DMS79 treated with DMSO at 0.1 percent for 48 hours (cell line): ENCODE measurements around the gene SLC6A2.
"Not testable (repeated sequence)": the region's sequence is repeated elsewhere in the genome, so short reads cannot be mapped to it uniquely, and the experiment has no call there.

ENCODE experiments used
- DNase-seq: peaks from one replicate; lab custom pipeline; 2025; lab: John Stamatoyannopoulos, UW

SLC6A2 gene

GRCh38 chr16:55713103-55713502, 57.3 kb downstream of the SLC6A2 start:
- no peak for DNase-seq

- no peak for DNase-seq
Observed at GRCh38 chr16:55717326-55717725, 61.5 kb downstream of the SLC6A2 start.

- DNase-seq: no peak
Observed at GRCh38 chr16:55725055-55725777, 69.4 kb downstream of the SLC6A2 start.

GRCh38 chr16:55728797-55729196, 73.0 kb downstream of the SLC6A2 start:
- DNase-seq: no peak

- DNase-seq: no peak
Observed at GRCh38 chr16:55730115-55730514, 74.3 kb downstream of the SLC6A2 start.

GRCh38 chr16:55732496-55732895, 76.7 kb downstream of the SLC6A2 start:
- no peak for DNase-seq

GRCh38 chr16:55734665-55735064, 78.9 kb downstream of the SLC6A2 start:
- DNase-seq: no peak

- no peak for DNase-seq
Observed at GRCh38 chr16:55735120-55735781, 79.5 kb downstream of the SLC6A2 start.

- DNase-seq: no peak
Observed at GRCh38 chr16:55736671-55737070, 80.9 kb downstream of the SLC6A2 start.

GRCh38 chr16:55737318-55737717, 81.5 kb downstream of the SLC6A2 start:
- DNase-seq: peak; percentile 1

GRCh38 chr16:55737966-55738365, 82.2 kb downstream of the SLC6A2 start:
- no peak for DNase-seq

- no peak for DNase-seq
Observed at GRCh38 chr16:55746081-55746480, 90.3 kb downstream of the SLC6A2 start.

GRCh38 chr16:55747785-55748184, 92.0 kb downstream of the SLC6A2 start:
- no peak for DNase-seq

GRCh38 chr16:55752465-55753144, 96.8 kb downstream of the SLC6A2 start:
- DNase-seq: not testable (repeated sequence)

- not testable (repeated sequence) for DNase-seq
Observed at GRCh38 chr16:55753145-55753631, 97.4 kb downstream of the SLC6A2 start.
